CD4-positive, CD25-positive, alpha-beta regulatory T cell (primary cell): ENCODE data around the gene POLA1. TPM values are rescaled to one million over a fixed set of nuclear protein-coding genes. Genes with fewer than 3 reads are reported as not detected.

Source experiments
- ATAC-seq, 2 donors: fragments of 150-1000 bp; cut with Tn5 transposase; one replicate each; pipeline ENCODE4 v1.10.0; 2021; ENCODE audit warnings: low read depth in 2 of 2, moderate number of reproducible peaks in 2 of 2, moderate library complexity in 1 of 2
- DNase-seq, 3 donors: peaks; one replicate each; pipeline versions ENCODE4 v3.0.0 to v3.0.0-alpha.2; 2012 to 2022; ENCODE audit warnings: mixed read lengths in 1 of 3
- H3K27ac ChIP-seq: one replicate; pipeline ENCODE4 v1.7.0; 2013; ENCODE audit warnings: mild to moderate bottlenecking, low read length; ENCODE audit not compliant: insufficient read depth, poor library complexity, severe bottlenecking
- H3K27me3 ChIP-seq: one replicate; pipeline ENCODE4 v1.7.0; 2013; ENCODE audit warnings: low read length; ENCODE audit not compliant: control insufficient read depth, insufficient read depth
- H3K36me3 ChIP-seq: one replicate; pipeline ENCODE4 v1.7.0; 2013; ENCODE audit warnings: mild to moderate bottlenecking, low read length, moderate library complexity; ENCODE audit not compliant: control insufficient read depth, insufficient read depth
- H3K4me1 ChIP-seq: 2 replicates; pipeline ENCODE4 v1.7.0; 2013; ENCODE audit warnings: mild to moderate bottlenecking, low read length; ENCODE audit not compliant: insufficient read depth, control insufficient read depth, poor library complexity, severe bottlenecking
- H3K4me3 ChIP-seq: one replicate; pipeline ENCODE4 v1.7.0; 2013; ENCODE audit warnings: low read depth, mild to moderate bottlenecking, low read length, moderate library complexity
- H3K9me3 ChIP-seq, 2 experiments: 1 replicate in 1 of 2; 2 replicates in 1 of 2; pipeline ENCODE4 v1.7.0; 2013; ENCODE audit warnings: low read length in 2 of 2, mild to moderate bottlenecking in 1 of 2, moderate library complexity in 1 of 2; ENCODE audit not compliant: control insufficient read depth in 2 of 2
- H3K27ac Mint-ChIP-seq, 3 donors: one replicate each; pipeline ENCODE4 v1.8.0; 2020 to 2022; ENCODE audit warnings: mild to moderate bottlenecking in 3 of 3, mixed read lengths in 3 of 3, moderate library complexity in 2 of 3
- H3K27me3 Mint-ChIP-seq: one replicate; pipeline ENCODE4 v1.8.0; 2022; ENCODE audit warnings: mild to moderate bottlenecking, mixed read lengths
- H3K36me3 Mint-ChIP-seq: one replicate; pipeline ENCODE4 v1.8.0; 2020; ENCODE audit warnings: mixed read lengths
- H3K4me1 Mint-ChIP-seq, 4 donors: one replicate each; pipeline ENCODE4 v1.8.0; 2020 to 2022; ENCODE audit warnings: mixed read lengths in 4 of 4, mild to moderate bottlenecking in 1 of 4
- H3K4me3 Mint-ChIP-seq, 4 donors: one replicate each; pipeline ENCODE4 v1.8.0; 2020 to 2022; ENCODE audit warnings: mild to moderate bottlenecking in 4 of 4, mixed read lengths in 4 of 4, moderate library complexity in 3 of 4
- H3K9me3 Mint-ChIP-seq, 7 donors: one replicate each; pipeline ENCODE4 v1.8.0; 2020 to 2022; ENCODE audit warnings: mixed read lengths in 7 of 7, mild to moderate bottlenecking in 3 of 7, moderate library complexity in 2 of 7
- polyA plus RNA-seq, 4 donors: library from polyadenylated mRNA; unstranded; fragments of 300-500 nt; fragmentation: Illumina TruSeq; gene quantifications; one replicate each; pipeline ENCODE4 v1.2.3, GENCODE V29; 2021
- total RNA-seq: library from RNA; stranded (reverse); gene quantifications from one replicate; pipeline ENCODE4 v1.2.3, GENCODE V29; 2022

POLA1 gene
- total and polyA plus RNA-seq, 5 donors from 2014 or later: 3.1 to 10.2 (median 4.7) TPM

DNA sequence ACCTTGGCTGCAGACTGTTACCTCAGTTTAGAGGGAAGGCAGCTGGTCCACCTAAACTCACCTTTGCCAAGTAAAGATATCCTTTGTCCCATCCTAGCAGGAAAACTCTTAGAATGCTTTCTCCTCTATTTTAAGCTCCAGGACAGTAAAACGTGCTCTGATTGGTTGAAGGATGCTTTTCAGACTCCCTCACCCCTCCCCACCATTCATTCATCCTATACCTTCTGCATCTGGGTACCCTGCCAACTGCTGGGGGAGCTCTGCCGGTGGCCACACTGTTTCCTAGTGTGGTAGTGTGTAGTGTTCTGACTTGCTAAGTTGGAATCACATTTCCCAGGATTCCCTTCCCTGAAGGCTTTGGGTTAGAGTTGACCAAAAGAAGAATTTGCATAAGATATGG is 20.3 kb upstream of the POLA1 start:
- H3K27me3 ChIP-seq: no peaks in the 10 kb centered on the region
- Mint-ChIP-seq H3K9me3 (peaks cover 0 to 2% (median 0%) of the 10 kb centered on the region in 7 donors), H3K36me3 (no peaks in the 10 kb centered on the region), H3K27ac (no peak overlapping the region), H3K27me3 (peaks cover 9% of the 10 kb centered on the region), H3K4me1 (no peaks in the 10 kb centered on the region), H3K4me3 (no peak overlapping the region)
- no peak overlapping the region for H3K27ac ChIP-seq
- H3K36me3 ChIP-seq: no peaks in the 10 kb centered on the region
- H3K4me3 ChIP-seq: no peak overlapping the region
- DNase-seq: no peak
- peaks cover 3% of the 10 kb centered on the region for H3K4me1 ChIP-seq
- no peaks in the 10 kb centered on the region for H3K9me3 ChIP-seq
- ATAC-seq: no peak

GRCh38 chrX:24676403-24677024 is 17.2 kb upstream of the POLA1 start:
- no peaks in the 10 kb centered on the region for H3K4me1 Mint-ChIP-seq
- Histone ChIP-seq H3K36me3 (no peaks in the 10 kb centered on the region), H3K4me3 (no peak overlapping the region), H3K9me3 (no peaks in the 10 kb centered on the region), H3K27ac (no peak overlapping the region), H3K27me3 (no peaks in the 10 kb centered on the region), H3K4me1 (peaks cover 3% of the 10 kb centered on the region)
- no peak overlapping the region for H3K4me3 Mint-ChIP-seq
- H3K9me3 Mint-ChIP-seq: peaks cover 0 to 2% (median 0%) of the 10 kb centered on the region in 7 donors
- peak in 2 of 3 donors; percentile 7 to 16 for DNase-seq
- H3K36me3 Mint-ChIP-seq: no peaks in the 10 kb centered on the region
- H3K27me3 Mint-ChIP-seq: peaks cover 9% of the 10 kb centered on the region
- no peak overlapping the region for H3K27ac Mint-ChIP-seq
- no peak for ATAC-seq

DNA sequence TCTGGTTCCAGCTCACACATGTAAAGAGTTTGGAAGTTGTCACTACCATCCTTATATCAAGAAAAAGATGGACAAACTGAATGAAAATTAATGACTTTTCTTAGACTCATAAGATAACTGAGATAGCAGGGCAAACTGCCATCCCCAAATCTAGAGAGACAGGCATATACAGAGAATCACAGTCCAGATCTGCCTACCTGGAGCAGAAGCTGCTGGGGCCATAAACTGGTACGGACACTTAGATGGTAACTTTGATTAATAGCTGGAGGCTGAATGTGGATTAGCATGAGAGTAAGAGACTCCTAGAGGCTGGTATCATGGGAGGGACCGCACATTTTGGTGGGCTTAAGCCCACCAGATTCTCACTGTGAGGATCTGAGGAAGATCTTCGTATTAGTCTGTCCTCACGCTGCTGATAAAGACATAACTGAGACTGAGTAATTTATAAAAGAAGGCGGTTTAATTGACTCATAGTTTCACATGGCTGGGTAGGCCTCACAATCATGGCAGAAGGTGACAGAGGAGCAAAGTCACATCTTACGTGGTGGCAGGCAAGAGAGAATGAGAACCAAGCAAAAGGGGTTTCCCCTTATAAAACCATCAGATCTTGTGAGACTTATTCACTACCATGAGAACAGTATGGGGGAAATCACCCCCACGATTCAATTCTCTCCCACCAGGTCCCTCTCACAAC is 10.8 kb upstream of the POLA1 start:
- no peak overlapping the region for H3K4me3 Mint-ChIP-seq
- H3K9me3 Mint-ChIP-seq: peaks cover 0 to 2% (median 0%) of the 10 kb centered on the region in 7 donors
- H3K27me3 Mint-ChIP-seq: peaks cover 4% of the 10 kb centered on the region
- DNase-seq: no peak
- Histone ChIP-seq H3K36me3 (no peaks in the 10 kb centered on the region), H3K4me3 (no peak overlapping the region), H3K9me3 (no peaks in the 10 kb centered on the region), H3K27me3 (no peaks in the 10 kb centered on the region), H3K27ac (no peak overlapping the region), H3K4me1 (no peaks in the 10 kb centered on the region)
- H3K27ac Mint-ChIP-seq: no peak overlapping the region
- no peak for ATAC-seq
- H3K36me3 Mint-ChIP-seq: no peaks in the 10 kb centered on the region
- no peaks in the 10 kb centered on the region for H3K4me1 Mint-ChIP-seq

GRCh38 chrX:24684048-24684447 is 9.7 kb upstream of the POLA1 start:
- DNase-seq (no peak), ATAC-seq (no peak)
- Mint-ChIP-seq H3K27me3 (peaks cover 9% of the 10 kb centered on the region), H3K36me3 (no peaks in the 10 kb centered on the region), H3K4me3 (no peak overlapping the region), H3K27ac (no peak overlapping the region), H3K4me1 (no peaks in the 10 kb centered on the region), H3K9me3 (peaks cover 0 to 2% (median 0%) of the 10 kb centered on the region in 7 donors)
- H3K4me1 ChIP-seq: no peaks in the 10 kb centered on the region
- H3K36me3 ChIP-seq: no peaks in the 10 kb centered on the region
- no peaks in the 10 kb centered on the region for H3K27me3 ChIP-seq
- H3K27ac ChIP-seq: no peak overlapping the region
- H3K9me3 ChIP-seq: no peaks in the 10 kb centered on the region
- no peak overlapping the region for H3K4me3 ChIP-seq

DNA sequence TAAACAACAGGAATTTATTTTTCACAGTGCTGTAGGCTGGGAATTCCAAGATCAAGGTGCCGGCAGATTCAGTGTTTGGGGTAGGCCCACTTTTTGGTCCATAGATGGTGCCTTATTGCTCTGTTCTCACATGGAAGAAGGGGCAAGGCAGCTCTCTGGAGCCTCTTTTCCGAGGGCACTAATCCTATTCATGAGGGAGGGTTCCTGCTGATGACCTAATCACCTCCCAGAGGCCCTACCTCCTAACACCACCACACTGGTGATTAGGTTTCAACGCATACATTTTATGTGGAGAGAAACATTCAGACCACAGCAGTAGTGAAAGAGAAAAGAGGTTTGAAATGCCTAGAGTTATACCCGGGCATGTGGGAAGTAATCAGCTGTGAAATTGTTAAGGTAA is 1.4 kb upstream of the POLA1 start:
- ATAC-seq (no peak), DNase-seq (no peak)
- Mint-ChIP-seq H3K27ac (no peak overlapping the region), H3K27me3 (peaks cover 9% of the 10 kb centered on the region), H3K4me1 (peaks cover 6 to 22% (median 13%) of the 10 kb centered on the region in 4 donors), H3K9me3 (peaks cover 0 to 1% (median 0%) of the 10 kb centered on the region in 7 donors), H3K36me3 (no peaks in the 10 kb centered on the region), H3K4me3 (peak overlapping the region in 2 of 4 donors; percentile 93 to 96)
- Histone ChIP-seq H3K4me1 (peaks cover 5% of the 10 kb centered on the region), H3K36me3 (no peaks in the 10 kb centered on the region), H3K27ac (no peak overlapping the region), H3K4me3 (no peak overlapping the region), H3K27me3 (no peaks in the 10 kb centered on the region), H3K9me3 (no peaks in the 10 kb centered on the region)

DNA sequence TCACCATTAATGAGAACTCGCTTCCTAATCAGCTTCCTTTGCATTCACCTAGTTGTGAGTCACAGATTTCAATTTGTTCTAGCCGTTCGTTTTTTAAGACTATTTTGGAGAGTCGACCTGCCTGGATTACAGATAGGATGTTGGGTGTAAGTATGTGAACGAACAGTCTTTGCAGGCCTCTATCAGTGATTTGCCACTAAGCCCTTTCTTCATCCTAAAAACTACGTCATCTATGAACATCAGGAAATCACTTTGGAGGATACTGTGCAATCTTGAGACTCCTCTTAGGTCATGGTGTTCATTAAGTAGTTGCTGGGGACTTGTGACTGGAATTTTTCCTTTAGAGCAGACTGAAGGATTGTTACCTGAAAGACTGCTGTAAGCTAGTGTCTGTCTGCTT is 1.1 kb downstream of the POLA1 start:
- Histone ChIP-seq H3K27ac (no peak overlapping the region), H3K4me3 (peak overlapping the region; percentile 88), H3K9me3 (no peaks in the 10 kb centered on the region), H3K36me3 (no peaks in the 10 kb centered on the region), H3K4me1 (peaks cover 5% of the 10 kb centered on the region), H3K27me3 (no peaks in the 10 kb centered on the region)
- peak overlapping the region; percentile 90 to 96 (median 92) for H3K4me3 Mint-ChIP-seq
- DNase-seq (no peak), ATAC-seq (no peak)
- H3K36me3 Mint-ChIP-seq: no peaks in the 10 kb centered on the region
- peaks cover 4% of the 10 kb centered on the region for H3K27me3 Mint-ChIP-seq
- H3K4me1 Mint-ChIP-seq: peaks cover 6 to 22% (median 16%) of the 10 kb centered on the region in 4 donors
- H3K9me3 Mint-ChIP-seq: no peaks in the 10 kb centered on the region
- peak overlapping the region in 2 of 3 donors; percentile 77 to 83 for H3K27ac Mint-ChIP-seq

DNA sequence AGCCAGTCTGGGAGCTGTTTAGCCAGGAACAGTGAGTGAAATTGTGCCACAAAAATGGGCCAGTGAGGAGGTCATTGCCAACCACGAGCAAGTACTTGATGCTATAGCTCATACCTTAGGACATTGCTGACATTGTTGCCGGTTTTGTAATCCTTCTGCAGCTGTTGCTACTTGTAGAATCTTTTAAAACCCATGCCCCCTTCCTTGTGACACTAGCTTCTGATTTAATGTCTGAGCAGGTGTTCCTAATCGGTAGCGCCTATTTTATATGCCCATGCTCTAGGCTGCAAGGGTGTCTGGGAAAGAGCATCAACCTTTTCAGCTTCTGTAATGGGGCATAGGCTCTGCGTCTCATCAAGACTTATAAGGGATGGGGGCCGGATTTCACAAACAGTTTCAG is 2.6 kb downstream of the POLA1 start:
- Mint-ChIP-seq H3K4me1 (peaks cover 6 to 22% (median 16%) of the 10 kb centered on the region in 4 donors), H3K4me3 (no peak overlapping the region), H3K9me3 (no peaks in the 10 kb centered on the region), H3K27ac (no peak overlapping the region), H3K27me3 (peaks cover 4% of the 10 kb centered on the region), H3K36me3 (no peaks in the 10 kb centered on the region)
- Histone ChIP-seq H3K4me3 (no peak overlapping the region), H3K9me3 (no peaks in the 10 kb centered on the region), H3K27ac (no peak overlapping the region), H3K36me3 (peaks cover 6% of the 10 kb centered on the region), H3K27me3 (no peaks in the 10 kb centered on the region), H3K4me1 (peaks cover 5% of the 10 kb centered on the region)
- DNase-seq: no peak
- no peak for ATAC-seq
